ENCODE measurements around the gene CCDC146.
"Not testable (repeated sequence)": the region's sequence is repeated elsewhere in the genome, so short reads cannot be mapped to it uniquely, and the experiment has no call there.

Gene CCDC146

GRCh38 chr7:77269360-77270093 lies 147.1 kb downstream of the CCDC146 start:
- no peak for FAIRE-seq
- no peak for DNase-seq (ENCODE audit: insufficient read length, low spot score)
- TF ChIP-seq POLR2A (IDR thresholded peaks at IDR 0.05; ENCODE audit: low read depth, low read length) = no peak

DNA sequence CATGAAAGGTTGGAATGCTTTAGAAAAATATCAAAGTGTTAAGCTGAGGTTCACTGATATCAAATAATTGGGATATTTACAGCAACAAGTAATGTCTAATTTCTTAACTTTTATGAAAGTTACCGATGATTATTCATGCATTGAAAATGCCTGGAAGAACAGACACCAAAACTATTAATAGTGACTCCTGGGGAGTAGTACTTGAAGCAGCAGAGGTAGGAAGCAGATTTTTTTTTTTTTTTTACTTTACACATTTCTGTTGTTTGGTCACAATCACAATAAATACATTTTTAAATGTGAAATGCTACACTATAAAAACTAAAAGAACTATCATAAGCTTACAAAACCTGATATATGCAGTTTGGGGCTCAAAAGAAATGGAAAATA lies 147.7 kb downstream of the CCDC146 start:
- FAIRE-seq (no peak), DNase-seq (ENCODE audit: insufficient read length, low spot score) (no peak)
- TF ChIP-seq POLR2A (IDR thresholded peaks at IDR 0.05; ENCODE audit: low read depth, low read length) = no peak

DNA sequence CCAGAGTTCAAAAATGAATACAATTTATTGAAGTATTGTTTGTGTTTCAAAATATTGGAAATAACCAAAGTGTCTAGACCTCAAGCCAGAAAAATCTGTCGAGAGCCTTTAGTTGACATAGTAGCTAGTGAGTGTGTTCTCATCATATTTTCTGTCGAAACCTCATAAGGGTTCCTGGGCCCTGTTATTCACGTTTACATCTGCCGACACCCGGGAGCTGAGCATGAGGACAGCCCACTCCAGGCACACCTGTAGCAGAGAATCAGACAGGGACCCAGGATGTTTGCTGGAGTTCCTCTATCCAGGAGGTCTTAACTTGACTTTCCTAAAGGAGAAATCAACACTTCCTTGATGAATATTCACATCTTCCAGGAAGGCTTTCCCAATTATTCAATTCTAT lies 149.4 kb downstream of the CCDC146 start:
- FAIRE-seq (no peak), DNase-seq (ENCODE audit: insufficient read length, low spot score) (no peak)
- no peak for TF ChIP-seq POLR2A (IDR thresholded peaks at IDR 0.05; ENCODE audit: low read depth, low read length)

DNA sequence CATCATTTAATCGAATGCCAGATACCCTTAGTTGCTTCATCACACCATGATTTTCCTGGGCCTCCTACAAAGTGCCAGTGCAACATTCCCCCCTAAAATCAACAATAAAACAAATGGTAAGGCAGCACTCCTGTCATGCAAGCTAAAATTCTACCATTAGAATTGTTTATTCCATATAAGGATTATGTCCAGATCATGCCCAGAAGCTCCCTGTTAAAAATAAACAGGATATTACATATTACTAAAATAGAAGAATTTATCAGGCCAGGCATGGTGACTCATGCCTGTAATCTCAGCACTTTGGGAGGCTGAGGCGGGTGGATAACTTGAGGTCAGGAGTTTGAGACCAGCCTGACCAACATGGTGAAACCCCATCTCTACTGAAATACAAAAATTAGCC lies 153.2 kb downstream of the CCDC146 start:
- not testable (repeated sequence) for DNase-seq (ENCODE audit: insufficient read length, low spot score); FAIRE-seq

DNA sequence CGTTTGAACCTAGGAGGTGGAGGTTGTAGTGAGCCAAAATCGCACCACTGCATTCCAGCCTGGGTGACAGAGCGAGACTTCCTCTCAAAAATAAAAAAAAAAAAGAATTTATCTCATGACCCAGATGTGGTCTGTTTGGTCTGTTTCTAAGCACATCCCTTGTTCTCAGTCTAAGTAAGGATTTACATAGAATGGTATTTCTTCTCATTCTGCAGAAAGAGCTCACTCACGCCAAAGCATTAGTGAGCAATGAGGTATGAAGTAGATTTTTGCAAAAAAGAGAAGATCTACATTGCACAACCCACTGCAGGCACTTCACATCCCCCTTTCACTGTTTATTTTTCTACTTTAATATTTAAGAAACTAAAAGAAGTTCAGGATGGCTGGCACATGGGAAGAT lies 153.7 kb downstream of the CCDC146 start:
- DNase-seq (ENCODE audit: insufficient read length, low spot score) (no peak), FAIRE-seq (no peak)
- no peak for TF ChIP-seq POLR2A (IDR thresholded peaks at IDR 0.05; ENCODE audit: low read depth, low read length)

DNA sequence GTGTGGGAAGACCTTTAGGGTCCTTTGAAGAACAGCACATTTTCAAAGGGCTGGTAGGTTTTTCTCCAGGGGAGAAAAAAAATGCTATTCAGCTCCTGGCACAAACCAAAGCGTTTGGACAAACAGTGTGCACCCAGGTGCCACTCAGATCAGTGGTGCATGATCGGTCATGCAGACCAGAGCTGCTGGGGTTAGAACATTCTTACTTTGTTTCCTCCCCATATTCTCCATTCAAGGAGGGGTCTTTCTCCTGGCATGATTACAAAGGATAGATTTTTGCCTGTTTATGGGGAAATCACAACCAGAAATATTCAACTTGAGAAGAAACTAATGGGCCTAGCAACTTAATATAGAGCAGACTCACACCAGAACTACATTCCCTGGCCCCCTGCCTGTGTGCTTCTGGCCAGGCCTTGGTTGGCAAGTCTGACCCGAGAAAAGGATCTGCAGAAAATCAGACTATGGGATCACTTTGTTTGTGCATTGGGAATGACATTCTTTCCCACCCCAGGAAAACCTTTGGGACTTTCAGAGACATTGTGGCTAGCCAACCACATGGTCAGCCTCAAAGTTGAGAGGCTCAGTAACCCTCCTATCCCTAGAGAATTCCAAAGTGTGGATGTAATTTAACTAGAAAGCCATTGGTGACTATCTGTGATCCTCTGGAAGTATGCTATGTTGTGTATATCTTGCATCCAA lies 159.5 kb downstream of the CCDC146 start:
- FAIRE-seq = no peak
- DNase-seq (ENCODE audit: insufficient read length, low spot score) = no peak
- TF ChIP-seq POLR2A (IDR thresholded peaks at IDR 0.05; ENCODE audit: low read depth, low read length) = no peak

GRCh38 chr7:77282897-77283296 lies 160.5 kb downstream of the CCDC146 start:
- FAIRE-seq (no peak), DNase-seq (ENCODE audit: insufficient read length, low spot score) (no peak)
- no peak for TF ChIP-seq POLR2A (IDR thresholded peaks at IDR 0.05; ENCODE audit: low read depth, low read length)

- no peak for TF ChIP-seq POLR2A (IDR thresholded peaks at IDR 0.05; ENCODE audit: low read depth, low read length)
- DNase-seq (ENCODE audit: insufficient read length, low spot score) = no peak
- no peak for FAIRE-seq
These were observed 161.6 kb downstream of the CCDC146 start for GRCh38 chr7:77284005-77284404.

GRCh38 chr7:77284616-77285015 lies 162.2 kb downstream of the CCDC146 start:
- DNase-seq (ENCODE audit: insufficient read length, low spot score) = no peak
- TF ChIP-seq POLR2A (IDR thresholded peaks at IDR 0.05; ENCODE audit: low read depth, low read length) = no peak
- no peak for FAIRE-seq

DNA sequence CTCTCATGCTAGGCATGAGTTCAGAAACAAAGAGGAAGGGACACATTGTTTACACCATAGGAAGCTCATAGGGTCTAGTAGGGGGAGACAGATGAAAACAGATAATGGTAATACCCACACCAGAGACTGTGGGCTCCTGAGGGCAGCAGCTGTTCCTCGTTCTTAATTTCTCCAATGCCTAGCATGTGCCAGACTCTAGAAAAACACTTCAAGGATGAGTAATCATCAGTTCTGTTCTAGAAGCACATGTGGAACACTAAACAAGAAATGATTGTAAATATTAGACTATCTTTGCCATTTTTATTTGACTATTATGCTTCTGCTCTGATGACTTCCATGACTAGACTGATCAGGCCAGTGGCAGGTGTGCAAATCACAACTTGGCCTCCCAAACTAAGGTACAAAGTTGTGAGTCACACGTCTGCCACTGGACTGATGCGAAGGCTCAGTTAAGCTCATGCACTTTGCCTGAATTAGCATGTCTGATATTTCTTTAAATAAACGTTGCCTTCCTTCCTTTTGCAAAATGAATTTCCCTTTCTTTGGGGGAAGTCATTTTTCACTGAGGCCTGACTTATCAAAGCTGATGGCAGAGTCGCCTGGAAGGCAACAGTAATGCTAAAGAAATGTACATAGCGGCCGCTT lies 166.4 kb downstream of the CCDC146 start:
- FAIRE-seq (no peak), DNase-seq (ENCODE audit: insufficient read length, low spot score) (no peak)
- no peak for TF ChIP-seq POLR2A (IDR thresholded peaks at IDR 0.05; ENCODE audit: low read depth, low read length)

DNA sequence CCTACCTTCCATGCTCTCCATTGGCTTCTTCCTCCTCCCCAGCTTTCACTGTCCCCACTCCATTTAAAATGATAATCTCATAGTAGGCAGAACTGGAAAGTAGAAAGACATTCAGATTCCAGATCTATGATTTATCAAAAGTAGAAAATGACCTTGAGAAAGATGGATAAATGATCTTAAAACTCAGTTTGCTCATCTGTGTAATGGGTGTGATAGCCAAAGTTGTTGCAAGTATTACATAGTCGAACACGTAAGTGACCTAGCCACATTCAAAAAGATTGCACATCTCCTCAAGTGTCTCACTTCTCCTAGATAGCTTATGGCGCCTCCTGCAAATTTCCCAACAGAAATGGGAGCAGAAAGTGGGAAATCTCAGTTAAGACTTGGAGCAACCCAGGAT lies 167.0 kb downstream of the CCDC146 start:
- no peak for FAIRE-seq
- no peak for TF ChIP-seq POLR2A (IDR thresholded peaks at IDR 0.05; ENCODE audit: low read depth, low read length)
- no peak for DNase-seq (ENCODE audit: insufficient read length, low spot score)

- no peak for DNase-seq (ENCODE audit: insufficient read length, low spot score)
- no peak for FAIRE-seq
- no peak for TF ChIP-seq POLR2A (IDR thresholded peaks at IDR 0.05; ENCODE audit: low read depth, low read length)
These were observed 168.0 kb downstream of the CCDC146 start for GRCh38 chr7:77290425-77290824.

- no peak for DNase-seq (ENCODE audit: insufficient read length, low spot score)
- no peak for TF ChIP-seq POLR2A (IDR thresholded peaks at IDR 0.05; ENCODE audit: low read depth, low read length)
- FAIRE-seq = no peak
These were observed 170.6 kb downstream of the CCDC146 start for GRCh38 chr7:77293046-77293445.

GRCh38 chr7:77295549-77295948 lies 173.1 kb downstream of the CCDC146 start:
- DNase-seq (ENCODE audit: insufficient read length, low spot score) (no peak), FAIRE-seq (no peak)
- no peak for TF ChIP-seq POLR2A (IDR thresholded peaks at IDR 0.05; ENCODE audit: low read depth, low read length)

All from H54 (cell line).